ENCODE measurements around the gene GHRL. TPM values are rescaled to one million over a fixed set of nuclear protein-coding genes. Genes with fewer than 3 reads are reported as not detected.

GHRL gene
- total RNA-seq, 2 donors from 2014 or later = not detected

GRCh38 chr3:10262027-10262426 lies 30.7 kb downstream of the GHRL start:
- no peaks in the 10 kb centered on the region for H3K9me3 ChIP-seq
- no peak overlapping the region for H3K4me3 ChIP-seq
- peaks cover 30% of the 10 kb centered on the region for H3K36me3 ChIP-seq
- DNase-seq (ENCODE audit: low spot score) = no peak
- H3K27ac ChIP-seq = no peak overlapping the region
- TF ChIP-seq, protein P1, sequence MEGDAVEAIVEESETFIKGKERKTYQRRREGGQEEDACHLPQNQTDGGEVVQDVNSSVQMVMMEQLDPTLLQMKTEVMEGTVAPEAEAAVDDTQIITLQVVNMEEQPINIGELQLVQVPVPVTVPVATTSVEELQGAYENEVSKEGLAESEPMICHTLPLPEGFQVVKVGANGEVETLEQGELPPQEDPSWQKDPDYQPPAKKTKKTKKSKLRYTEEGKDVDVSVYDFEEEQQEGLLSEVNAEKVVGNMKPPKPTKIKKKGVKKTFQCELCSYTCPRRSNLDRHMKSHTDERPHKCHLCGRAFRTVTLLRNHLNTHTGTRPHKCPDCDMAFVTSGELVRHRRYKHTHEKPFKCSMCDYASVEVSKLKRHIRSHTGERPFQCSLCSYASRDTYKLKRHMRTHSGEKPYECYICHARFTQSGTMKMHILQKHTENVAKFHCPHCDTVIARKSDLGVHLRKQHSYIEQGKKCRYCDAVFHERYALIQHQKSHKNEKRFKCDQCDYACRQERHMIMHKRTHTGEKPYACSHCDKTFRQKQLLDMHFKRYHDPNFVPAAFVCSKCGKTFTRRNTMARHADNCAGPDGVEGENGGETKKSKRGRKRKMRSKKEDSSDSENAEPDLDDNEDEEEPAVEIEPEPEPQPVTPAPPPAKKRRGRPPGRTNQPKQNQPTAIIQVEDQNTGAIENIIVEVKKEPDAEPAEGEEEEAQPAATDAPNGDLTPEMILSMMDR (IDR thresholded peaks at IDR 0.05) = no peak
- H3K4me1 ChIP-seq = peaks cover 0 to 5% of the 10 kb centered on the region in 2 donors
- H3K27me3 ChIP-seq = no peaks in the 10 kb centered on the region

- DNase-seq (ENCODE audit: low spot score) = no peak
- H3K27me3 ChIP-seq = no peaks in the 10 kb centered on the region
- H3K4me3 ChIP-seq = no peak overlapping the region
- peaks cover 0 to 5% of the 10 kb centered on the region in 2 donors for H3K4me1 ChIP-seq
- H3K27ac ChIP-seq = no peak overlapping the region
- H3K9me3 ChIP-seq = no peaks in the 10 kb centered on the region
- peaks cover 30% of the 10 kb centered on the region for H3K36me3 ChIP-seq
- TF ChIP-seq, protein P1 (IDR thresholded peaks at IDR 0.05) = no peak
These were observed 32.5 kb downstream of the GHRL start for GRCh38 chr3:10260211-10260701.

DNA sequence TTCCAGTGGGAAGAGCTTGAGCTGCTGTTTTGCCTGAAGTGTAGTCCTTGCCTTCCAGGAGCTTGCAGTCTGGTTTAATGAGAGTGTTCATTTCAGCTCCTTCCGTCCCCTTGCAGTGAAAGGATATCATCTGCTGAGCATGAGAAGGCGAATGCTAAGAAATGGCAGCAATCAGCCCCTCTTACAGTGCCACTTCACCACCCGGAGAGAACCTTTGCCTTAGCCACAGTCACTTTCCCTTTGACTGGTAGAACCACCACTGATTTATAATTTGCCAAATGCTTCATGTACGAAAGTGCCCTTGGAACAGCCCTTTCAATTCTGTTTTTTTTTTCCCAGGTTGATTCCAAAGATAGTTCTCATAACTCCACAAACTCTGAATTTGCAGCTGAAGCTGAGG lies 32.9 kb downstream of the GHRL start:
- H3K36me3 ChIP-seq = peaks cover 30% of the 10 kb centered on the region
- no peak overlapping the region for H3K27ac ChIP-seq
- TF ChIP-seq, protein P1 (IDR thresholded peaks at IDR 0.05) = no peak
- H3K27me3 ChIP-seq = no peaks in the 10 kb centered on the region
- DNase-seq (ENCODE audit: low spot score) = no peak
- H3K4me3 ChIP-seq = no peak overlapping the region
- peaks cover 0 to 5% of the 10 kb centered on the region in 2 donors for H3K4me1 ChIP-seq
- no peaks in the 10 kb centered on the region for H3K9me3 ChIP-seq

- Histone ChIP-seq H3K4me3 (no peak overlapping the region), H3K36me3 (peaks cover 30% of the 10 kb centered on the region), H3K9me3 (no peaks in the 10 kb centered on the region), H3K4me1 (peaks cover 0 to 10% of the 10 kb centered on the region in 2 donors), H3K27ac (no peak overlapping the region), H3K27me3 (no peaks in the 10 kb centered on the region)
- TF ChIP-seq, protein P1 (IDR thresholded peaks at IDR 0.05) = no peak
- no peak for DNase-seq (ENCODE audit: low spot score)
These were observed 33.7 kb downstream of the GHRL start for GRCh38 chr3:10259036-10259435.

- Histone ChIP-seq H3K9me3 (no peaks in the 10 kb centered on the region), H3K27ac (no peak overlapping the region), H3K4me3 (no peak overlapping the region), H3K4me1 (peaks cover 0 to 16% of the 10 kb centered on the region in 2 donors), H3K36me3 (peaks cover 27% of the 10 kb centered on the region), H3K27me3 (no peaks in the 10 kb centered on the region)
- no peak for DNase-seq (ENCODE audit: low spot score)
- TF ChIP-seq, protein P1 (IDR thresholded peaks at IDR 0.05) = no peak
These were observed 36.9 kb downstream of the GHRL start for GRCh38 chr3:10255835-10256234.

DNA sequence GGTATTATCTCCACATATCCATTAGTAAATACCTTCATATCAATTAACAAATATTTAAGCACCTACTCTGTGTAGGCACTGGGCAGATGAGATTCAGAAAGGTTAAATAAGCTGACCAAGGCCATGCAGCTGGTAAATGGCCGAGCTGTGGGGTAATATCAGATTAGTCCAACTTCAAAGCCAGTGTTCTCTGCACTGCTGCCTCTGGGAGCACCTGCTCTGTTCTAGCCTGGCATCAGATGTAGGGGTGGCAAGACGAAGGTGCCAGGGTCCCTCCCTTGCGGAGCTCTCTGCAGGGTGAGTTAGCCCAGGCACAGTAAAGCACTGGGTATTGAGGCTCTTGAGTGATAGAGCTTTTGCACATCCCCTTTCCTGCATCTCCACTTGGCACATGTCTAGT lies 39.0 kb downstream of the GHRL start:
- H3K27ac ChIP-seq = no peak overlapping the region
- H3K9me3 ChIP-seq = no peaks in the 10 kb centered on the region
- no peak for DNase-seq (ENCODE audit: low spot score)
- H3K27me3 ChIP-seq = no peaks in the 10 kb centered on the region
- no peak overlapping the region for H3K4me3 ChIP-seq
- TF ChIP-seq, protein P1 (IDR thresholded peaks at IDR 0.05) = no peak
- H3K36me3 ChIP-seq = peaks cover 15% of the 10 kb centered on the region
- peaks cover 0 to 36% of the 10 kb centered on the region in 2 donors for H3K4me1 ChIP-seq

Measured in right atrium auricular region (tissue), 2 donors.